Fibroblast of pulmonary artery (primary cell): Measurements from ENCODE around the gene KRT25.
"Not testable (repeated sequence)": the region's sequence is repeated elsewhere in the genome, so short reads cannot be mapped to it uniquely, and the experiment has no call there.

Source experiments
- DNase-seq: peaks from one replicate; pipeline ENCODE4 v3.0.0-alpha.2; 2010; ENCODE audit warnings: low read depth
- H3K4me3 ChIP-seq: replicated peaks from 2 replicates; pipeline ENCODE4 v1.5.1; 2011; ENCODE audit warnings: low read depth, mild to moderate bottlenecking, control low read depth, low read length, moderate library complexity
- CTCF ChIP-seq: IDR thresholded peaks from 2 replicates; pipeline ENCODE4 v1.5.1; 2011; ENCODE audit warnings: mild to moderate bottlenecking, control low read depth, low read length, inconsistent platforms; ENCODE audit errors: missing control alignments

Gene KRT25

GRCh38 chr17:40763752-40764151, 8.6 kb upstream of the KRT25 start:
- no peak for TF ChIP-seq CTCF
- no peak for DNase-seq
- H3K4me3 ChIP-seq: no peak overlapping the region

GRCh38 chr17:40760105-40761016, 5.2 kb upstream of the KRT25 start:
- no peak for DNase-seq
- H3K4me3 ChIP-seq: no peak overlapping the region
- TF ChIP-seq CTCF: no peak

GRCh38 chr17:40753804-40754203, 1.3 kb downstream of the KRT25 start:
- no peak for TF ChIP-seq CTCF
- no peak overlapping the region for H3K4me3 ChIP-seq
- no peak for DNase-seq

GRCh38 chr17:40751065-40751464, 4.1 kb downstream of the KRT25 start:
- H3K4me3 ChIP-seq: no peak overlapping the region
- no peak for DNase-seq
- TF ChIP-seq CTCF: no peak

GRCh38 chr17:40750391-40750790, 4.7 kb downstream of the KRT25 start:
- no peak for TF ChIP-seq CTCF
- H3K4me3 ChIP-seq: no peak overlapping the region
- DNase-seq: no peak

- not testable (repeated sequence) for DNase-seq
Observed at GRCh38 chr17:40748666-40749065, 6.5 kb downstream of the KRT25 start.

GRCh38 chr17:40738553-40738952, 16.6 kb downstream of the KRT25 start:
- no peak for DNase-seq
- no peak overlapping the region for H3K4me3 ChIP-seq
- no peak for TF ChIP-seq CTCF

More at GRCh38 chr17:40748666-40749065, 6.5 kb downstream of the KRT25 start:
- not testable (repeated sequence) for H3K4me3 ChIP-seq
